HL-60/S4 (cell line): ENCODE measurements around the gene TRIM38.
"Not testable (repeated sequence)": the region's sequence is repeated elsewhere in the genome, so short reads cannot be mapped to it uniquely, and the experiment has no call there.

ENCODE experiments used
- in situ Hi-C: fragments of 300-500 bp; cut with MboI; formaldehyde crosslinking; loops from 2 replicates; pipeline ENCODE4 v1.14.3; 2022; ENCODE audit warnings: low sequenced_read_pairs

The TRIM38 gene

GRCh38 chr6:25966711-25967110 is 4.1 kb downstream of the TRIM38 start:
- in situ Hi-C loops, result no loop called here

GRCh38 chr6:25968769-25969168 is 6.2 kb downstream of the TRIM38 start:
- in situ Hi-C loops, result no loop called here

GRCh38 chr6:25971187-25971821 is 8.7 kb downstream of the TRIM38 start:
- in situ Hi-C loops, result no loop called here

GRCh38 chr6:25972128-25972527 is 9.5 kb downstream of the TRIM38 start:
- in situ Hi-C loops, result no loop called here

GRCh38 chr6:25972902-25973301 is 10.3 kb downstream of the TRIM38 start:
- in situ Hi-C loops, result no loop called here

- in situ Hi-C loops, result no loop called here
Observed at GRCh38 chr6:25973923-25974555, 11.4 kb downstream of the TRIM38 start.

- in situ Hi-C loops, result no loop called here
Observed at GRCh38 chr6:25975923-25976560, 13.4 kb downstream of the TRIM38 start.

GRCh38 chr6:25980935-25981334 is 18.3 kb downstream of the TRIM38 start:
- in situ Hi-C loops, result no loop called here

GRCh38 chr6:25981568-25982263 is 19.1 kb downstream of the TRIM38 start:
- in situ Hi-C loops, result no loop called here

- in situ Hi-C loops, result no loop called here
Observed at GRCh38 chr6:25984265-25984664, 21.7 kb downstream of the TRIM38 start.

- in situ Hi-C loops, result no loop called here
Observed at GRCh38 chr6:25987845-25988244, 25.2 kb downstream of the TRIM38 start.

GRCh38 chr6:25990172-25990873 is 27.7 kb downstream of the TRIM38 start:
- in situ Hi-C loops, result no loop called here

GRCh38 chr6:25991785-25992412 is 29.3 kb downstream of the TRIM38 start:
- in situ Hi-C loops, result no loop called here

- in situ Hi-C loops, result no loop called here
Observed at GRCh38 chr6:25992413-25993340, 30.1 kb downstream of the TRIM38 start.

GRCh38 chr6:25993341-25993684 is 30.7 kb downstream of the TRIM38 start:
- in situ Hi-C loops, result not testable (repeated sequence)

GRCh38 chr6:25995507-25995906 is 32.9 kb downstream of the TRIM38 start:
- in situ Hi-C loops, result no loop called here

- in situ Hi-C loops, result no loop called here
Observed at GRCh38 chr6:25997921-25998320, 35.3 kb downstream of the TRIM38 start.

- in situ Hi-C loops, result no loop called here
Observed at GRCh38 chr6:25998379-25998778, 35.8 kb downstream of the TRIM38 start.

- in situ Hi-C loops, result not testable (repeated sequence)
Observed at GRCh38 chr6:25999225-25999624, 36.6 kb downstream of the TRIM38 start.
